SU-DHL-6 (cell line): ENCODE data around the gene SPTA1.

Experiments used
- EZH2phosphoT487 ChIP-seq: fragments of 200-600 bp; sonication (generic), shearing (Covaris generic); conservative IDR thresholded peaks from 2 replicates; pipeline ENCODE4 v1.6.1; 2018; ENCODE audit warnings: mild to moderate bottlenecking, antibody characterized with exemption, low read length, moderate library complexity, mixed read lengths
- TF ChIP-seq, protein P1 (sequence below): fragments of 200-600 bp; sonication (generic); IDR thresholded peaks from one replicate; pipeline ENCODE4 v1.5.1; 2017; ENCODE audit warnings: antibody characterized with exemption, mild to moderate bottlenecking, low read length, moderate library complexity; ENCODE audit not compliant: insufficient read depth, poor library complexity, severe bottlenecking

DNA sequence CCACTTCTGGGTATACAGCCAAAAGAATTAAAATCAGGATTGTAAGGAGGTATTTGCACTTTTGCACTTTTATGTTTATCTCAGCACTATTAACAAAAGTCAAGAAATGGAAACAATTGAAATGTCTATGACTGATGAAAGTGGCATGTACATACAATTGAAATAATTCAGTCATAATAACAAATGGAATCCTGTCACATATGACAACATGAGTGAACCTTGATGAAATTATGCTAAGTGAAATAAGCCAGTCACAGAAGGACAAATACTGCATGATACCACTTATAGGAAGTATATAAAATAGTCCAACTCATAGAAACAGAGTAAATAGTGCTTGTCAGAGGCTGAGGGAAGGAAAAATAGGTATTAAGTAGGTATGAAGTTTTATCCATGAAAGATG, 3.4 kb upstream of the SPTA1 start:
- TF ChIP-seq, protein P1, sequence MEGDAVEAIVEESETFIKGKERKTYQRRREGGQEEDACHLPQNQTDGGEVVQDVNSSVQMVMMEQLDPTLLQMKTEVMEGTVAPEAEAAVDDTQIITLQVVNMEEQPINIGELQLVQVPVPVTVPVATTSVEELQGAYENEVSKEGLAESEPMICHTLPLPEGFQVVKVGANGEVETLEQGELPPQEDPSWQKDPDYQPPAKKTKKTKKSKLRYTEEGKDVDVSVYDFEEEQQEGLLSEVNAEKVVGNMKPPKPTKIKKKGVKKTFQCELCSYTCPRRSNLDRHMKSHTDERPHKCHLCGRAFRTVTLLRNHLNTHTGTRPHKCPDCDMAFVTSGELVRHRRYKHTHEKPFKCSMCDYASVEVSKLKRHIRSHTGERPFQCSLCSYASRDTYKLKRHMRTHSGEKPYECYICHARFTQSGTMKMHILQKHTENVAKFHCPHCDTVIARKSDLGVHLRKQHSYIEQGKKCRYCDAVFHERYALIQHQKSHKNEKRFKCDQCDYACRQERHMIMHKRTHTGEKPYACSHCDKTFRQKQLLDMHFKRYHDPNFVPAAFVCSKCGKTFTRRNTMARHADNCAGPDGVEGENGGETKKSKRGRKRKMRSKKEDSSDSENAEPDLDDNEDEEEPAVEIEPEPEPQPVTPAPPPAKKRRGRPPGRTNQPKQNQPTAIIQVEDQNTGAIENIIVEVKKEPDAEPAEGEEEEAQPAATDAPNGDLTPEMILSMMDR, result no peak
- no peak for TF ChIP-seq EZH2phosphoT487
